ENCODE results near the gene CHCHD6. TPM values are rescaled to one million over a fixed set of nuclear protein-coding genes. Genes with fewer than 3 reads are reported as not detected.

Gene CHCHD6
- total and polyA plus RNA-seq, 2 of the 4 experiments (the other 2 are of a cell fraction) = 18.8 to 28.9 TPM

GRCh38 chr3:126733061-126733430 lies 29.0 kb downstream of the CHCHD6 start:
- Histone ChIP-seq H3K4me3 (ENCODE audit: insufficient read depth, low read depth, low read length) (no peak overlapping the region), H2AK5ac (ENCODE audit: low read depth, low read length) (no peak overlapping the region), H3K27ac (ENCODE audit: insufficient read depth, low read length) (no peak overlapping the region), H3K4me1 (ENCODE audit: control insufficient read depth, insufficient read depth, low read length) (peaks cover 2% of the 10 kb centered on the region; the same call in 1 of the 2 replicates), H3K79me1 (ENCODE audit: low read depth in 1 of 2, low read length in 2 of 2) (no peaks in the 10 kb centered on the region; a peak in 2 of 4 replicates), H3K18ac (ENCODE audit: low read depth, low read length) (no peak overlapping the region), H2BK5ac (ENCODE audit: low read depth, low read length, poor library complexity, severe bottlenecking) (no peak overlapping the region), H3K9me3 (ENCODE audit: control insufficient read depth, insufficient read depth, low read length) (no peaks in the 10 kb centered on the region), H3K9ac (ENCODE audit: low read depth, low read length) (no peak overlapping the region), H4K20me1 (ENCODE audit: insufficient read depth, low read length) (no peaks in the 10 kb centered on the region), H3K27me3 (ENCODE audit: control insufficient read depth, insufficient read depth, low read length) (no peaks in the 10 kb centered on the region), H3K4me2 (ENCODE audit: low read depth, low read length) (no peak overlapping the region), H2BK120ac (ENCODE audit: low read depth, low read length) (no peak overlapping the region), H3K9me1 (ENCODE audit: insufficient read depth, low read length) (peaks cover 12% of the 10 kb centered on the region; the same call in 1 of the 2 replicates), H3K56ac (ENCODE audit: extremely low read depth, insufficient read depth, low read length) (no peak overlapping the region), H2AFZ (replicated peaks; ENCODE audit: low read length, poor library complexity) (no peak overlapping the region), H3K36me3 (ENCODE audit: control insufficient read depth, insufficient read depth, low read length) (peaks cover 4% of the 10 kb centered on the region), H4K5ac (ENCODE audit: low read depth, low read length) (no peak overlapping the region), H2BK20ac (ENCODE audit: low read depth, low read length) (no peak overlapping the region), H3K4ac (ENCODE audit: low read depth, low read length) (no peak overlapping the region), H3K23ac (ENCODE audit: low read depth, low read length) (no peak overlapping the region), H4K8ac (ENCODE audit: low read depth in 2 of 2, low read length in 2 of 2) (no peak overlapping the region), H2BK15ac (ENCODE audit: low read depth, low read length) (no peak overlapping the region), H2AK9ac (replicated peaks; ENCODE audit: low read depth, low read length, poor library complexity) (no peak overlapping the region), H4K91ac (ENCODE audit: insufficient read depth, low read depth, low read length) (no peak overlapping the region), H3K14ac (replicated peaks; ENCODE audit: low read depth, low read length) (no peak overlapping the region)
- ChIA-PET POLR2A (ENCODE audit: unreplicated experiment) (no interaction called here), CTCF (no interaction called here)
- dilution Hi-C loops (cut with HindIII; ENCODE audit: low sequenced_read_pairs, unreplicated experiment) (no loop called here), in situ Hi-C loops (cut with MboI; ENCODE audit: low sequenced_read_pairs) (no loop called here), intact Hi-C loops (cut with micrococcal nuclease) (no loop called here)
- ATAC-seq (ENCODE audit: low read depth) (no peak), DNase-seq (no peak)
- WGBS, 2 experiments (ENCODE audit: extremely low coverage in 2 of 2, insufficient read length in 1 of 2) = 100% methylated on average over 1 of the region's 5 CpGs; no CpG with 5 or more reads in 1 of the 2 experiments
- TF ChIP-seq MAZ (IDR thresholded peaks at IDR 0.05; ENCODE audit: borderline replicate concordance, low read depth, low read length) (no peak), MXI1 (IDR thresholded peaks at IDR 0.05; ENCODE audit: borderline replicate concordance, low read depth, low read length) (no peak), BHLHE40 (IDR thresholded peaks at IDR 0.05; ENCODE audit: low read depth, low read length) (no peak), USF2 (IDR thresholded peaks at IDR 0.05; ENCODE audit: low read depth, low read length) (no peak), MAFK (IDR thresholded peaks at IDR 0.05; ENCODE audit: low read depth, low read length) (no peak), POLR2A (IDR thresholded peaks at IDR 0.05; ENCODE audit: low read depth, low read length) (no peak), CTCF (conservative IDR thresholded peaks at IDR 0.05; ENCODE audit: low read depth, low read length) (no peak), SMC3 (IDR thresholded peaks at IDR 0.05; ENCODE audit: low read depth, low read length) (no peak), NFE2L2 (IDR thresholded peaks at IDR 0.05; ENCODE audit: low read depth, low read length) (no peak), ELK1 (IDR thresholded peaks at IDR 0.05; ENCODE audit: borderline replicate concordance, low read depth, low read length) (no peak), RAD21 (IDR thresholded peaks at IDR 0.05; ENCODE audit: low read length) (no peak), RFX5 (IDR thresholded peaks at IDR 0.05; ENCODE audit: low read depth, low read length) (no peak), RCOR1 (IDR thresholded peaks at IDR 0.05; ENCODE audit: insufficient replicate concordance, low read length) (no peak), CHD1 (IDR thresholded peaks at IDR 0.05; ENCODE audit: low read depth, low read length) (no peak), CEBPB (IDR thresholded peaks at IDR 0.05; ENCODE audit: low read depth, low read length) (no peak), FOS (IDR thresholded peaks at IDR 0.05; ENCODE audit: low read depth, low read length) (no peak)
- no TSS peak for BruUV-seq (replicated peaks)

Data from IMR-90 (cell line).